ENCODE data around the gene GSE1. TPM values are rescaled to one million over a fixed set of nuclear protein-coding genes. Genes with fewer than 3 reads are reported as not detected.
A peak's percentile ranks its signal among the peaks of the same experiment; 100 is the strongest.

Gene GSE1
- total and polyA plus RNA-seq, 2 of the 13 experiments (the other 11 are each of a cell fraction or from before 2014, with no cell fraction given), result 16.1 to 31.2 TPM

DNA sequence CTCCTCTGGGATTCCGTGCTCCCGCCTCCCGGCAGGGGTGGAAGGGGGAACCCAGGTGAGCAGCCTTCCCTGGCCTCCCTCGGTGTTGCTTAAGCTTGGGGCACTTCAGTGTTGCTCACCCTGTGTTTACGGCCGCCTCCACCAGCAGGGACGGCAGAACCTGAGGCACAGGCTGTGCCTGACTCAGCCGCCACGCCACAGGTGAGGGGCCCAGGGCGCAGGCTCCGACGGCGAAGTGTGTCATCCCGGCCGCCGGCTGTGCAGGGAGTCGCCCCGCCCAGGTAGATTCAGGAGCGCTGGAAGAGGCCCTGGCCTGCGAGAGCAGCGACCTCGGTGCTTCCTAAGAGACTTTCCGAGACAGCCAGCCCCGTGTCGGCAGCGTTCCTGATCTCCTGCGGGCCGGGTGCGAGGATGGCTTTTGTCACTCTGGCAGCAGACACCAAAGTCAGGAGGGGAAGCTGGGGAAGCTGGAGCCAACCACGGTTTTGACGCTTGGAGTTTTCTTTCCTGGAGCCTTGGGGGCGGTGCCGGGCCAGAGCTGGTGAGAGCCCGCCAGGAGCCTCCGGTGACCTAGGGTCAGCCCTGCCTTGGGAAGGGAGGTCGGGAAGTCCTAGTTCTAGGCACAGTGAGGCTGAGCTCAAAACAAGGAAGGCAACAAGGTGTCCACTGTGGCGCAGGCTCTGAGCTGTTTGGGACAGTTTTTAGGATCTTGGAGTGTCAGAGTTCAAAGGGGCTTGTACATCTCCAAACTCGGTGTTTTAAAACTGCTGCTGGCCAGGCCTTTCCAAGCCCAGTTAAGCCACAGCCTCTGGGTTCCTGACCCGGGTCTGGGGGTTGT, 2.1 kb downstream of the GSE1 start (continued):
- TF ChIP-seq, protein P1, sequence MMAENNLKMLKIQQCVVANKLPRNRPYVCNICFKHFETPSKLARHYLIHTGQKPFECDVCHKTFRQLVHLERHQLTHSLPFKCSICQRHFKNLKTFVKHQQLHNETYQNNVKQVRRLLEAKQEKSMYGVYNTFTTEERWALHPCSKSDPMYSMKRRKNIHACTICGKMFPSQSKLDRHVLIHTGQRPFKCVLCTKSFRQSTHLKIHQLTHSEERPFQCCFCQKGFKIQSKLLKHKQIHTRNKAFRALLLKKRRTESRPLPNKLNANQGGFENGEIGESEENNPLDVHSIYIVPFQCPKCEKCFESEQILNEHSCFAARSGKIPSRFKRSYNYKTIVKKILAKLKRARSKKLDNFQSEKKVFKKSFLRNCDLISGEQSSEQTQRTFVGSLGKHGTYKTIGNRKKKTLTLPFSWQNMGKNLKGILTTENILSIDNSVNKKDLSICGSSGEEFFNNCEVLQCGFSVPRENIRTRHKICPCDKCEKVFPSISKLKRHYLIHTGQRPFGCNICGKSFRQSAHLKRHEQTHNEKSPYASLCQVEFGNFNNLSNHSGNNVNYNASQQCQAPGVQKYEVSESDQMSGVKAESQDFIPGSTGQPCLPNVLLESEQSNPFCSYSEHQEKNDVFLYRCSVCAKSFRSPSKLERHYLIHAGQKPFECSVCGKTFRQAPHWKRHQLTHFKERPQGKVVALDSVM (CRISPR knock-in tag; IDR thresholded peaks at IDR 0.05), result peak; percentile 62
- TF ChIP-seq, protein P2, sequence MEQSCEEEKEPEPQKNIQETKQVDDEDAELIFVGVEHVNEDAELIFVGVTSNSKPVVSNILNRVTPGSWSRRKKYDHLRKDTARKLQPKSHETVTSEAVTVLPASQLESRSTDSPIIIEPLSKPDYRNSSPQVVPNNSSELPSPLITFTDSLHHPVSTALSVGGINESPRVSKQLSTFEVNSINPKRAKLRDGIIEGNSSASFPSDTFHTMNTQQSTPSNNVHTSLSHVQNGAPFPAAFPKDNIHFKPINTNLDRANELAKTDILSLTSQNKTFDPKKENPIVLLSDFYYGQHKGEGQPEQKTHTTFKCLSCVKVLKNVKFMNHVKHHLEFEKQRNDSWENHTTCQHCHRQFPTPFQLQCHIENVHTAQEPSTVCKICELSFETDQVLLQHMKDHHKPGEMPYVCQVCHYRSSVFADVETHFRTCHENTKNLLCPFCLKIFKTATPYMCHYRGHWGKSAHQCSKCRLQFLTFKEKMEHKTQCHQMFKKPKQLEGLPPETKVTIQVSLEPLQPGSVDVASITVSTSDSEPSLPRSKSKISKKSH (CRISPR knock-in tag; IDR thresholded peaks at IDR 0.05; ENCODE audit: borderline replicate concordance), result no peak; the same call in 1 of the 2 replicates
- TF ChIP-seq ZNF121 (CRISPR knock-in tag; IDR thresholded peaks at IDR 0.05) (peak; percentile 23; the same call in 1 of the 2 replicates), JUN (CRISPR knock-in tag; IDR thresholded peaks at IDR 0.05) (peak; percentile 49; the same call in 1 of the 2 replicates), ZNF382 (CRISPR knock-in tag; IDR thresholded peaks at IDR 0.05; ENCODE audit: borderline replicate concordance) (no peak), MEIS2 (CRISPR knock-in tag; IDR thresholded peaks at IDR 0.05) (0 out of 2 replicates have a peak, but pooled peaks have one; percentile 40), SNAI1 (CRISPR knock-in tag; IDR thresholded peaks at IDR 0.05; ENCODE audit: borderline replicate concordance) (0 out of 2 replicates have a peak, but pooled peaks have one; percentile 51), THRA (CRISPR knock-in tag; IDR thresholded peaks at IDR 0.05; ENCODE audit: borderline replicate concordance) (peak; percentile 43; the same call in 1 of the 2 replicates), AFF4 (CRISPR knock-in tag; IDR thresholded peaks at IDR 0.05) (0 out of 2 replicates have a peak, but pooled peaks have one; percentile 17), BRCA1 (CRISPR knock-in tag; IDR thresholded peaks at IDR 0.05) (0 out of 2 replicates have a peak, but pooled peaks have one; percentile 20), DR1 (CRISPR knock-in tag; IDR thresholded peaks at IDR 0.05) (peak; percentile 60), HMG20B (CRISPR knock-in tag; conservative IDR thresholded peaks at IDR 0.05) (no peak), ZNF615 (CRISPR knock-in tag; IDR thresholded peaks at IDR 0.05; ENCODE audit: borderline replicate concordance) (peak; percentile 32; the same call in 1 of the 2 replicates), HNRNPUL1 (IDR thresholded peaks at IDR 0.05; ENCODE audit: low read depth, low read length) (no peak), THAP11 (CRISPR knock-in tag; IDR thresholded peaks at IDR 0.05) (peak; percentile 60), KAT7 (CRISPR knock-in tag; IDR thresholded peaks at IDR 0.05; ENCODE audit: borderline replicate concordance) (peak; percentile 43; the same call in 1 of the 2 replicates)
- TF ChIP-seq, protein P3, sequence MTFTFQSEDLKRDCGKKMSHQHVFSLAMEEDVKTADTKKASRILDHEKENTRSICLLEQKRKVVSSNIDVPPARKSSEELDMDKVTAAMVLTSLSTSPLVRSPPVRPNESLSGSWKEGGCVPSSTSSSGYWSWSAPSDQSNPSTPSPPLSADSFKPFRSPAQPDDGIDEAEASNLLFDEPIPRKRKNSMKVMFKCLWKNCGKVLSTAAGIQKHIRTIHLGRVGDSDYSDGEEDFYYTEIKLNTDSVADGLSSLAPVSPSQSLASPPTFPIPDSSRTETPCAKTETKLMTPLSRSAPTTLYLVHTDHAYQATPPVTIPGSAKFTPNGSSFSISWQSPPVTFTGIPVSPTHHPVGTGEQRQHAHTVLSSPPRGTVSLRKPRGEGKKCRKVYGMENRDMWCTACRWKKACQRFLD (CRISPR knock-in tag; IDR thresholded peaks at IDR 0.05; ENCODE audit: borderline replicate concordance), result no peak
